Osteocyte (in vitro differentiated cells): ENCODE measurements around the gene KRTAP4-8. TPM values are rescaled to one million over a fixed set of nuclear protein-coding genes. Genes with fewer than 3 reads are reported as not detected.
"Not testable (repeated sequence)": the region's sequence is repeated elsewhere in the genome, so short reads cannot be mapped to it uniquely, and the experiment has no call there.

Experiments
- DNase-seq: peaks from one replicate; pipeline ENCODE4 v3.0.0; 2021; ENCODE audit warnings: mixed read lengths; ENCODE audit not compliant: unreplicated experiment; ENCODE audit errors: extremely low spot score
- H3K27ac Mint-ChIP-seq: one replicate; pipeline ENCODE4 v1.8.0; 2021; ENCODE audit warnings: mild to moderate bottlenecking, mixed read lengths; ENCODE audit not compliant: unreplicated experiment
- H3K27me3 Mint-ChIP-seq: one replicate; pipeline ENCODE4 v1.8.0; 2021; ENCODE audit warnings: mixed read lengths; ENCODE audit not compliant: unreplicated experiment
- H3K36me3 Mint-ChIP-seq: one replicate; pipeline ENCODE4 v1.8.0; 2021; ENCODE audit warnings: mixed read lengths; ENCODE audit not compliant: unreplicated experiment
- H3K4me1 Mint-ChIP-seq: one replicate; pipeline ENCODE4 v1.8.0; 2021; ENCODE audit warnings: mixed read lengths; ENCODE audit not compliant: unreplicated experiment
- H3K4me3 Mint-ChIP-seq: one replicate; pipeline ENCODE4 v1.8.0; 2021; ENCODE audit warnings: mild to moderate bottlenecking, moderate library complexity, mixed read lengths; ENCODE audit not compliant: unreplicated experiment
- H3K9me3 Mint-ChIP-seq: one replicate; pipeline ENCODE4 v1.8.0; 2021; ENCODE audit warnings: mixed read lengths; ENCODE audit not compliant: unreplicated experiment
- CTCF ChIP-seq: fragments of 200-600 bp; sonication (generic); IDR thresholded peaks from 2 replicates; pipeline ENCODE4 v1.5.0; 2021; ENCODE audit warnings: antibody characterized with exemption, mild to moderate bottlenecking, moderate library complexity
- long read RNA-seq: library from polyadenylated mRNA; unstranded; transcript quantifications from one replicate; pipeline ENCODE4 v2.0.0, GENCODE V29; 2021
- total RNA-seq: library from RNA; stranded (reverse); gene quantifications from 2 replicates; pipeline ENCODE4 v1.2.1, GENCODE V29; 2021

Gene KRTAP4-8
- total RNA-seq = not detected in 2 replicates
- long read RNA-seq = 0 reads

DNA sequence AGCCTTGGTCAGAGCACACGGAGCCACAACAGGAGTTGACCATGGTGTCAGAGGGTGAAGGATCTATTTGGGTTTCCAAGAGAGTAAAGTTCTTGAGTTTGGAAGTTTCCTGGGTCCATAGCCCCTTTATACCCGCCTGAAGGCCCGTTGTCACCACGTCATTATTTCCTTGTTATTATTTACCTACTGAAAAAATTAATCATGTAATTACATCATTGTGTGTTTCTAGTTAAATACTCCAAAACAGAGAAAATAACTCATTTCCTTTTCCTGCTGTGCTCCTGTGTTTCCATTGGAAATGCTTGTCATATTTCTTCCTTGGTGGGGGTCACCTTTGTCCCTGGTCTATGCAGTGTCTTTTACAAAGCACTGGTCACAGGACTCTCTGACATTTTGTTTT, at the start of gene KRTAP4-8:
KRTAP4-8 (minus strand) TSS at position 101 of the 400 bp plus-strand sequence; CDS start at position 43, 58 bp downstream.
- peak within 1 kb of the TSS; percentile 73 for H3K27ac Mint-ChIP-seq

DNA sequence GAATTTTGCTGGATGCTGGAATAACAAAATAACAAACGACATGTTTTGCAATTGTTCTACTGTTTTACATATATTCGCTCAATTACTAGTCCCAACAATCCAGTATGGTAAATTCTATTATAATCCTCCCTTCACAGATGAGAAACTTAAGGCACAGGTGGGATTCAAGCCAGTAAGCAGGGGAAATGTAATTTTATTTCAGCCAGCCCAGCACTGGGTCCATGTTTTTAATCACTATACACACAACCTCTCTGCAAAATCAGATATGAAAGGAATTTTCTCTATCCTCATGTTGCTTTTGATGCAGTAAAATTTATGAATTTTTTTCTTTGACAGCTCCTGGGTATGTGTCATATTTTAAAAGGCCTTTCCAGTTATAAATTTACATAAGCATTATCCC, 47.3 kb upstream of the KRTAP4-8 start:
- no peak overlapping the region for H3K4me3 Mint-ChIP-seq

More for the DNA sequence above, at the start of gene KRTAP4-8:
- Mint-ChIP-seq H3K9me3 (no peaks in the 10 kb centered on the region), H3K36me3 (no peaks in the 10 kb centered on the region), H3K4me3 (no peak within 1 kb of the TSS), H3K4me1 (peaks cover 36% of the 10 kb centered on the region), H3K27me3 (no peaks in the 10 kb centered on the region)
- DNase-seq = no peak
- TF ChIP-seq CTCF = no peak

DNA sequence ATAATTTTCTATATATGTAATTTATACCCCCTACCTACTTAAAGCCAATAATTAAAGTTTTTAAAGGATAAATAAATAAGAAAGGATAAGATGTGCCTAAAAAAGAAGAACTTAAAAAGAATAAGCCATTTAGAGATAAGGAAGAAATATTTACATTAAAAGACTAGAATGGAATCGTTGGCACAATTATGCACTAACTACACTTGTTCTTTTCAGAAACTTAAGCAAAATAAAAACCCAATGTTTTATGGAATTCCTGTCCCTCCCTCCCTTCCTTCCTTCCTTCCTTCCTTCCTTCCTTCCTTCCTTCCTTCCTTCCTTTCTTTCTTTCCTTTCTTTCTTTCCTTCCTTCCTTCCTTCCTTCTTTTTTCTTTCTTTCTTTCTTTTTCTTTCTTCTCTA, 46.9 kb upstream of the KRTAP4-8 start:
- TF ChIP-seq CTCF = no peak
- no peak overlapping the region for H3K4me3 Mint-ChIP-seq
- peaks cover 25% of the 10 kb centered on the region for H3K9me3 Mint-ChIP-seq
- no peak overlapping the region for H3K27ac Mint-ChIP-seq
- H3K27me3 Mint-ChIP-seq = no peaks in the 10 kb centered on the region
- peaks cover 6% of the 10 kb centered on the region for H3K4me1 Mint-ChIP-seq
- peaks cover 10% of the 10 kb centered on the region for H3K36me3 Mint-ChIP-seq
- no peak for DNase-seq

More for the DNA sequence above, 47.3 kb upstream of the KRTAP4-8 start:
- Mint-ChIP-seq H3K9me3 (peaks cover 25% of the 10 kb centered on the region), H3K36me3 (peaks cover 10% of the 10 kb centered on the region), H3K27me3 (no peaks in the 10 kb centered on the region), H3K4me1 (peaks cover 6% of the 10 kb centered on the region), H3K27ac (no peak overlapping the region)
- no peak for TF ChIP-seq CTCF
- no peak for DNase-seq

GRCh38 chr17:41141361-41141760, 43.4 kb upstream of the KRTAP4-8 start:
- no peak for DNase-seq
- H3K27ac Mint-ChIP-seq = no peak overlapping the region
- peaks cover 17% of the 10 kb centered on the region for H3K36me3 Mint-ChIP-seq
- peaks cover 6% of the 10 kb centered on the region for H3K4me1 Mint-ChIP-seq
- no peak overlapping the region for H3K4me3 Mint-ChIP-seq
- peaks cover 40% of the 10 kb centered on the region for H3K9me3 Mint-ChIP-seq
- no peak for TF ChIP-seq CTCF
- no peaks in the 10 kb centered on the region for H3K27me3 Mint-ChIP-seq

GRCh38 chr17:41140360-41141131, 42.6 kb upstream of the KRTAP4-8 start, which contains the start of gene KRTAP4-6:
TSS of gene KRTAP4-6 (minus strand) at chr17:41140544. CDS start at chr17:41140487, 57 bp downstream.
- H3K36me3 Mint-ChIP-seq = peaks cover 17% of the 10 kb centered on the region
- no peak for TF ChIP-seq CTCF
- DNase-seq = no peak
- peaks cover 6% of the 10 kb centered on the region for H3K4me1 Mint-ChIP-seq
- H3K4me3 Mint-ChIP-seq = no peak within 1 kb of the TSS
- H3K27ac Mint-ChIP-seq = peak within 1 kb of the TSS; percentile 32
- peaks cover 40% of the 10 kb centered on the region for H3K9me3 Mint-ChIP-seq
- H3K27me3 Mint-ChIP-seq = no peaks in the 10 kb centered on the region

- not testable (repeated sequence) for H3K27me3 Mint-ChIP-seq, H3K27ac Mint-ChIP-seq, H3K4me1 Mint-ChIP-seq, H3K4me3 Mint-ChIP-seq, DNase-seq
- peaks cover 17% of the 10 kb centered on the region for H3K36me3 Mint-ChIP-seq
- H3K9me3 Mint-ChIP-seq = peaks cover 40% of the 10 kb centered on the region
Measured at GRCh38 chr17:41139865-41140264, 41.9 kb upstream of the KRTAP4-8 start.
